Right kidney (tissue), 9 donors: Measurements from ENCODE around the gene ZNF282.

ENCODE experiments used
- DNase-seq: peaks from one replicate; pipeline ENCODE4 v3.0.0-alpha.2; 2016
- long read RNA-seq, 8 donors: transcript quantifications; one replicate each; lab custom pipeline, GENCODE V29; 2026

Gene ZNF282
- long read RNA-seq, donor 1, transcript ZNF282-204 (8 exons, 3,722 nt), result major isoform, 12 of 12 reads
- long read RNA-seq, donor 1, partial matches to known transcripts, result 0 of 12 reads
- long read RNA-seq, donor 1, other reads (novel, unspliced or antisense), result 0 of 12 reads
- long read RNA-seq, donor 2, transcript ZNF282-204 (8 exons, 3,722 nt), result major isoform, 6 of 6 reads
- long read RNA-seq, donor 2, partial matches to known transcripts, result 0 of 6 reads
- long read RNA-seq, donor 2, other reads (novel, unspliced or antisense), result 0 of 6 reads
- long read RNA-seq, donor 3, transcript ZNF282-204 (8 exons, 3,722 nt), result major isoform, 6 of 6 reads
- long read RNA-seq, donor 3, partial matches to known transcripts, result 0 of 6 reads
- long read RNA-seq, donor 3, other reads (novel, unspliced or antisense), result 0 of 6 reads
- long read RNA-seq, donor 4, partial matches to known transcripts, result 0 of 2 reads
- long read RNA-seq, donor 4, other reads (novel, unspliced or antisense), result 0 of 2 reads
- long read RNA-seq, donor 5, transcript ZNF282-204 (8 exons, 3,722 nt), result major isoform, 10 of 12 reads
- long read RNA-seq, donor 5, partial matches to known transcripts, result 0 of 12 reads
- long read RNA-seq, donor 5, other reads (novel, unspliced or antisense), result 0 of 12 reads
- long read RNA-seq, donor 6, partial matches to known transcripts, result 0 of 4 reads
- long read RNA-seq, donor 6, other reads (novel, unspliced or antisense), result 0 of 4 reads
- long read RNA-seq, donor 7, partial matches to known transcripts, result 0 of 4 reads
- long read RNA-seq, donor 7, other reads (novel, unspliced or antisense), result 0 of 4 reads
- long read RNA-seq, donor 8, partial matches to known transcripts, result 0 of 5 reads
- long read RNA-seq, donor 8, other reads (novel, unspliced or antisense), result 0 of 5 reads

- DNase-seq, result peak; percentile 94
Observed at GRCh38 chr7:149195180-149196150, at the start of gene ZNF282. ZNF282 (plus strand) TSS chr7:149195546; CDS start chr7:149195590, 44 bp downstream.

- DNase-seq, result peak; percentile 98
Observed at GRCh38 chr7:149147072-149147751, 48.1 kb upstream of the ZNF282 start, which contains the start of gene ZNF398. ZNF398 (plus strand) TSS chr7:149147453; CDS start chr7:149147743, 290 bp downstream.

- DNase-seq, result peak; percentile 82
Observed at GRCh38 chr7:149147752-149148653, 47.3 kb upstream of the ZNF282 start.

GRCh38 chr7:149150981-149151380 is 44.4 kb upstream of the ZNF282 start:
- DNase-seq, result no peak

GRCh38 chr7:149153346-149153745 is 42.0 kb upstream of the ZNF282 start:
- DNase-seq, result no peak

GRCh38 chr7:149154056-149154455 is 41.3 kb upstream of the ZNF282 start:
- no peak for DNase-seq

- DNase-seq, result no peak
Observed at GRCh38 chr7:149156898-149157297, 38.4 kb upstream of the ZNF282 start.

- DNase-seq, result no peak
Observed at GRCh38 chr7:149161241-149161848, 34.0 kb upstream of the ZNF282 start.

- no peak for DNase-seq
Observed at GRCh38 chr7:149166142-149166541, 29.2 kb upstream of the ZNF282 start.

- no peak for DNase-seq
Observed at GRCh38 chr7:149166630-149167352, 28.6 kb upstream of the ZNF282 start.

- DNase-seq, result no peak
Observed at GRCh38 chr7:149171892-149172533, 23.3 kb upstream of the ZNF282 start.

- DNase-seq, result no peak
Observed at GRCh38 chr7:149172534-149172920, 22.8 kb upstream of the ZNF282 start.

- DNase-seq, result no peak
Observed at GRCh38 chr7:149175150-149175549, 20.2 kb upstream of the ZNF282 start.

- no peak for DNase-seq
Observed at GRCh38 chr7:149179241-149179640, 16.1 kb upstream of the ZNF282 start.

GRCh38 chr7:149180722-149181449 is 14.5 kb upstream of the ZNF282 start:
- DNase-seq, result no peak

GRCh38 chr7:149181450-149181790 is 13.9 kb upstream of the ZNF282 start:
- no peak for DNase-seq

- DNase-seq, result no peak
Observed at GRCh38 chr7:149184274-149184673, 11.1 kb upstream of the ZNF282 start.

GRCh38 chr7:149188213-149188612 is 7.1 kb upstream of the ZNF282 start:
- DNase-seq, result no peak
